ENCODE measurements around the gene SLC39A9. TPM values are rescaled to one million over a fixed set of nuclear protein-coding genes. Genes with fewer than 3 reads are reported as not detected.
"Not testable (repeated sequence)": the region's sequence is repeated elsewhere in the genome, so short reads cannot be mapped to it uniquely, and the experiment has no call there.

SLC39A9 gene
- total RNA-seq, 4 donors from 2014 or later = 40.2 to 77.7 (median 68.6) TPM

GRCh38 chr14:69493038-69493437 lies 94.5 kb downstream of the SLC39A9 start:
- H3K4me3 ChIP-seq = no peak overlapping the region
- H3K27me3 ChIP-seq = peaks cover 0 to 12% (median 0%) of the 10 kb centered on the region in 4 donors
- no peak overlapping the region for H3K27ac ChIP-seq
- intact Hi-C loops (cut with DNase I) = no loop called here
- TF ChIP-seq POLR2A (IDR thresholded peaks at IDR 0.05) (no peak), CTCF (IDR thresholded peaks at IDR 0.05) (no peak)
- DNase-seq = no peak
- H3K9me3 ChIP-seq = no peaks in the 10 kb centered on the region
- WGBS, 2 donors = 77% methylated on average over 4 of the region's 4 CpGs
- H3K36me3 ChIP-seq = no peaks in the 10 kb centered on the region
- H3K4me1 ChIP-seq = no peaks in the 10 kb centered on the region

- Histone ChIP-seq H3K4me1 (no peaks in the 10 kb centered on the region), H3K36me3 (no peaks in the 10 kb centered on the region), H3K4me3 (no peak overlapping the region), H3K27me3 (peaks cover 0 to 4% (median 0%) of the 10 kb centered on the region in 4 donors), H3K27ac (no peak overlapping the region), H3K9me3 (no peaks in the 10 kb centered on the region)
- DNase-seq = no peak
- no peak for TF ChIP-seq POLR2A (IDR thresholded peaks at IDR 0.05)
- no peak for TF ChIP-seq CTCF (IDR thresholded peaks at IDR 0.05)
- intact Hi-C loops (cut with DNase I) = no loop called here
- WGBS, 2 donors = 33% methylated on average over 1 of the region's 3 CpGs; no CpG with 5 or more reads in 1 of the 2 donors
Observed at GRCh38 chr14:69493791-69494190, 95.3 kb downstream of the SLC39A9 start.

GRCh38 chr14:69495341-69495921 lies 96.9 kb downstream of the SLC39A9 start:
- no peaks in the 10 kb centered on the region for H3K4me1 ChIP-seq
- H3K27ac ChIP-seq = no peak overlapping the region
- H3K9me3 ChIP-seq = no peaks in the 10 kb centered on the region
- TF ChIP-seq POLR2A (IDR thresholded peaks at IDR 0.05) (no peak), CTCF (IDR thresholded peaks at IDR 0.05) (no peak)
- H3K4me3 ChIP-seq = no peak overlapping the region
- H3K36me3 ChIP-seq = no peaks in the 10 kb centered on the region
- intact Hi-C loops (cut with DNase I) = no loop called here
- 94 to 96% methylated on average over 4 to 5 of the region's 5 CpGs for WGBS, 2 donors
- H3K27me3 ChIP-seq = peaks cover 0 to 9% (median 0%) of the 10 kb centered on the region in 4 donors
- no peak for DNase-seq

GRCh38 chr14:69497866-69498265 lies 99.4 kb downstream of the SLC39A9 start:
- DNase-seq; H3K27ac ChIP-seq; H3K27me3 ChIP-seq; H3K9me3 ChIP-seq; intact Hi-C loops (cut with DNase I); H3K4me3 ChIP-seq; H3K36me3 ChIP-seq: not testable (repeated sequence)
- H3K4me1 ChIP-seq = peaks cover 0 to 12% (median 0%) of the 10 kb centered on the region in 3 donors
- 90 to 100% methylated on average over 4 of the region's 4 CpGs for WGBS, 2 donors

- H3K27me3 ChIP-seq; H3K27ac ChIP-seq; DNase-seq; H3K9me3 ChIP-seq; H3K4me3 ChIP-seq; H3K36me3 ChIP-seq; intact Hi-C loops (cut with DNase I): not testable (repeated sequence)
- peaks cover 0 to 16% (median 0%) of the 10 kb centered on the region in 3 donors for H3K4me1 ChIP-seq
- 87 to 94% methylated on average over 3 to 4 of the region's 4 CpGs for WGBS, 2 donors
Observed at GRCh38 chr14:69498286-69498685, 99.8 kb downstream of the SLC39A9 start.

GRCh38 chr14:69499436-69499835 lies 100.9 kb downstream of the SLC39A9 start:
- Histone ChIP-seq H3K27ac (no peak overlapping the region), H3K36me3 (no peaks in the 10 kb centered on the region), H3K27me3 (peaks cover 0 to 9% (median 0%) of the 10 kb centered on the region in 4 donors), H3K9me3 (no peaks in the 10 kb centered on the region), H3K4me3 (no peak overlapping the region), H3K4me1 (peaks cover 0 to 17% (median 0%) of the 10 kb centered on the region in 3 donors)
- WGBS, 2 donors = 75 to 100% methylated on average over 3 to 5 of the region's 5 CpGs
- no peak for DNase-seq
- TF ChIP-seq POLR2A (IDR thresholded peaks at IDR 0.05) (no peak), CTCF (IDR thresholded peaks at IDR 0.05) (no peak)
- intact Hi-C loops (cut with DNase I) = no loop called here

Measured in esophagus squamous epithelium (tissue), 5 donors.